Omental fat pad (tissue), 4 donors: ENCODE measurements around the gene CEMP1. TPM values are rescaled to one million over a fixed set of nuclear protein-coding genes. Genes with fewer than 3 reads are reported as not detected.

Experiments used
- ATAC-seq: fragments of 150-250 bp; one replicate; pipeline ENCODE4 v1.9.1; 2016; ENCODE audit warnings: mild to moderate bottlenecking, moderate library complexity; ENCODE audit not compliant: low FRiP score
- DNase-seq: peaks from one replicate; pipeline ENCODE4 v3.0.0-alpha.2; 2019; ENCODE audit warnings: low spot score
- small RNA-seq: library from RNA; depleted of rRNA; stranded (forward); fragments of <200 nt; gene quantifications from one replicate; pipeline ENCODE3, GENCODE V24; 2016
- total RNA-seq, 4 donors: library from RNA; depleted of rRNA; stranded (reverse); fragments of >200 nt; gene quantifications; one replicate each; pipeline ENCODE4 v1.1.0, GENCODE V29; 2016
- TF ChIP-seq, protein P1 (sequence below), 3 donors: fragments of 450-650 bp; IDR thresholded peaks; one replicate each; pipeline ENCODE4 v1.5.1; 2016 to 2017; ENCODE audit warnings: antibody characterized with exemption in 3 of 3, mild to moderate bottlenecking in 3 of 3, moderate library complexity in 2 of 3

The CEMP1 gene
- total RNA-seq, 4 donors from 2014 or later: not detected

DNA sequence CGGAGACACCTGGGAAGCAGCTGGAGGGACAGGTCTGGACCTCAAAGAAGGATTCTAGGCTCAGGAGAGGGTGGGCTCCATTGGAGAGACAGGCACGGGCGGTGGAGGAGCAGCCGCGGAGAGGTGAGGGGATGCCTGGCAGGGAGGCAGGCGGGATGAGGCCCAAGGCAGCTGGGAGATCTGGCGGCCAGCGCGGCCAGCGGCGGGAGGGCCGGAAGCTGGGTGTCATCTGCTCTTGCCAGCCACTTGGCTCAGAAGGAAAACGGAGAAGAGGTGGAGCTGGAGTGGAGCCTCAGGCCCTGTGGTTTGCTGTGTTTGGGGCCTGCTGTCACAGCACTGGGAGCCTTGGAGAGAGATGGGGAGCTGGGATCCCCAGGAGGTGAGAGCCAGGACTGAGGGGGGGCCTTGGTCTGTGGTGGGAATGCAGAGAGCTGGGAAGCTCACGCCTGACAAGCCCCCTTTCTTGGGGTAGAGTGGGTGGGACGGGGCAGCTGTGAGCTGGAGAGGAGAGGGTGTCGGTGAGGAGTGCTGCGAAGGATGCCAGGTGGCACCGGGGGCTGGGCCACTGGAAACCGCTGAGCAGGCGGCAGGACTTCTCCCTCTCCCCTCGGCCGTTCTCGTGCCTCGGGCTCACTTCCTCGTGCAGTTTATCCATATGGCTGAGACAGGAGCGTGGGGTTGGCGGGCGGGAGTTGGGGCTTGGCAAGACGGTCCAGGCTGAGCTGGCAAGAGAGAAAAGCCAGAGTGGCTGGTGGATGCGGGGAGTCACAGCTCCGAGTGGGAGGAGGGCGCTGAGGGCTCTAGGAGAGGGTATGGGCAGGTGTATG, 48.3 kb downstream of the CEMP1 start:
- TF ChIP-seq, protein P1, sequence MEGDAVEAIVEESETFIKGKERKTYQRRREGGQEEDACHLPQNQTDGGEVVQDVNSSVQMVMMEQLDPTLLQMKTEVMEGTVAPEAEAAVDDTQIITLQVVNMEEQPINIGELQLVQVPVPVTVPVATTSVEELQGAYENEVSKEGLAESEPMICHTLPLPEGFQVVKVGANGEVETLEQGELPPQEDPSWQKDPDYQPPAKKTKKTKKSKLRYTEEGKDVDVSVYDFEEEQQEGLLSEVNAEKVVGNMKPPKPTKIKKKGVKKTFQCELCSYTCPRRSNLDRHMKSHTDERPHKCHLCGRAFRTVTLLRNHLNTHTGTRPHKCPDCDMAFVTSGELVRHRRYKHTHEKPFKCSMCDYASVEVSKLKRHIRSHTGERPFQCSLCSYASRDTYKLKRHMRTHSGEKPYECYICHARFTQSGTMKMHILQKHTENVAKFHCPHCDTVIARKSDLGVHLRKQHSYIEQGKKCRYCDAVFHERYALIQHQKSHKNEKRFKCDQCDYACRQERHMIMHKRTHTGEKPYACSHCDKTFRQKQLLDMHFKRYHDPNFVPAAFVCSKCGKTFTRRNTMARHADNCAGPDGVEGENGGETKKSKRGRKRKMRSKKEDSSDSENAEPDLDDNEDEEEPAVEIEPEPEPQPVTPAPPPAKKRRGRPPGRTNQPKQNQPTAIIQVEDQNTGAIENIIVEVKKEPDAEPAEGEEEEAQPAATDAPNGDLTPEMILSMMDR (IDR thresholded peaks at IDR 0.05): no peak
- DNase-seq: no peak
- ATAC-seq: peak; percentile 34

DNA sequence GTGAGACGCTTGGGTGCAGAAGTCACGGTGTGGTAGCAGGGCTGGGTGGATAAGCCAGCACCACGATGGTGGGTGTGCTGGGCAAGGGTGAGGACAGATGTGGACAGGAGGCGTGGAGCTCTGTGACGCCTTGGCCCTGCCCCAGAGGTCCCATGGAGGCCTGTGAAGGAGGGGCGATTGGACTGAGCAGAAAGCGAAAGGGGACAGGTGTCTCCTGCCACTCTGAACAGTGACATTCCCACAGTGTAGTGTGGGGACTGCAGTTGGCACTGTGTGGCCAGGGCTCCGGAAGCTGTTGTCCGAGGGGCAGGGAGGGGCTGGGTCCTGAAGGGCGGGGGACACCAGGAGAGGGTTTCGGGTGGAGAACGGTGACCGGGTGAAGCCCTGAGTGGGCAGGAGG, 49.0 kb downstream of the CEMP1 start:
- TF ChIP-seq, protein P1 (IDR thresholded peaks at IDR 0.05): no peak
- ATAC-seq: no peak
- no peak for DNase-seq

DNA sequence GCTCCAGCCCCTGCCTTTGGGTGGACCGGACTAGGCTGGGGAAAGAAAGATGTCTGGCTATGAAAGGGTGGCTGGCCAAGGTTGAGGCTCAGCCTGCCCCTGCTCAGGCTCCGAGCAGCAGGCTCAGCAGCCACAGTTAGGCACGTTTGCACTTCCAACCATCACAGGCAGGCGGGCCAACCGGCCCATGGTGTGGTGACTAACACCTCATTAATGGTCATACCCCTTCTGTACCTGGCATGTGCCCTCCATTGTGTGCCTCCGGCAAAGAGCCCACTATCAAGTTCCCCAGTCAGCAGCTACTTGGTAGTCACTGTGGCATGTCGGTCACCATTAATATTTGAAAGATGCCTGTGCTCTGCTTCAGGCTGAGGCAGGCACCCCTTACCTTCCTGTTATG, 49.5 kb downstream of the CEMP1 start:
- TF ChIP-seq, protein P1 (IDR thresholded peaks at IDR 0.05): no peak
- ATAC-seq: no peak
- DNase-seq: no peak

DNA sequence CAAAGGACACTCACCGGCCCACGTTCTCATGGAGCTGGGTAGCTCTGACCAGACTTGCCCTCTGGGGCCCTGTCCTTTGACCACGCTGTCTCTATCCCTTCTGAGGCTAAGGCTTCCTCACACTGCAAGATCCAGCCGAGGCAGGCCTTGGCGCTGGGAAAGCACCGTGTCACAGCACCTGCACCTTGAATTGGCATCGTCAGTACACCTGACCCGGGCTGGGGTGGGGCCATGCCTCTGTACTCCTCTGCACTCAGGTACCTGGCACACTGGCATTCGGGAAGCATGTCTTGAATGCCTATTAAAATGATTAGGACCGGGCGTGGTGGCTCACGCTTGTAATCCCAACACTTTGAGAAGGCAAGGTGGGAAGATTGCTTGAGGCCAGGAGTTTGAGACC, 50.3 kb downstream of the CEMP1 start:
- TF ChIP-seq, protein P1 (IDR thresholded peaks at IDR 0.05): no peak
- ATAC-seq: no peak
- DNase-seq: no peak

Small RNAs within 50 kb of the gene (small RNA-seq; reads per million reads assigned to genes)
- gene AC093525.1: not detected
- gene MIR3178: not detected

Other genes starting within 250 kb of the CEMP1 start
- gene ABCA3, start 190.7 kb downstream of the CEMP1 start, total RNA-seq: 10 to 100 TPM in 1 of 4 donors, 1 to 10 TPM in 3; 6.6 to 19.0 (median 8.0) TPM
- 1 to 10 TPM; 1.3 to 2.9 (median 2.5) TPM for gene CCNF, start 102.0 kb downstream of the CEMP1 start, total RNA-seq
- gene TEDC2, start 71.3 kb downstream of the CEMP1 start, total RNA-seq: 1 to 10 TPM in 1 of 4 donors, under 1 TPM in 1, not detected in 2; 0.50 to 1.1 TPM
- gene NTN3, start 60.1 kb downstream of the CEMP1 start, total RNA-seq: under 1 TPM in 2 of 4 donors, not detected in 2; 0.28 to 0.44 TPM
- 10 to 100 TPM; 10.4 to 19.4 (median 13.0) TPM for gene TBC1D24, start 56.3 kb downstream of the CEMP1 start, total RNA-seq
- 100 to 1,000 TPM in 1 of 4 donors, 10 to 100 TPM in 3; 43.5 to 113 (median 67.9) TPM for gene ATP6V0C, start 17.5 kb downstream of the CEMP1 start, total RNA-seq
- 10 to 100 TPM; 26.7 to 35.9 (median 30.7) TPM for gene AMDHD2, start 11.0 kb downstream of the CEMP1 start, total RNA-seq
- 10 to 100 TPM; 22.2 to 34.5 (median 25.6) TPM for gene PDPK1, start 6.6 kb upstream of the CEMP1 start, total RNA-seq
- gene KCTD5, start 151.1 kb upstream of the CEMP1 start, total RNA-seq: 10 to 100 TPM; 10.9 to 21.1 (median 20.1) TPM
- gene PRSS27, start 188.8 kb upstream of the CEMP1 start, total RNA-seq: 1 to 10 TPM in 2 of 4 donors, under 1 TPM in 2; 0.65 to 1.2 (median 1.0) TPM
- gene SRRM2, start 221.2 kb upstream of the CEMP1 start, total RNA-seq: 100 to 1,000 TPM; 230 to 465 (median 368) TPM
- gene ELOB, start 245.9 kb upstream of the CEMP1 start, total RNA-seq: 100 to 1,000 TPM; 181 to 341 (median 323) TPM